Osteoblast (primary cell): ENCODE data around the gene MCRS1. TPM values are rescaled to one million over a fixed set of nuclear protein-coding genes. Genes with fewer than 3 reads are reported as not detected.

ENCODE experiments used
- DNase-seq: peaks from one replicate; pipeline ENCODE4 v3.0.0; 2011; ENCODE audit warnings: low spot score, mixed read lengths; ENCODE audit not compliant: insufficient read length; ENCODE audit errors: missing footprints
- H2AFZ ChIP-seq: 2 replicates; pipeline ENCODE4 v1.6.0; 2011; ENCODE audit warnings: mild to moderate bottlenecking, low read length
- H3K27ac ChIP-seq: 2 replicates; pipeline ENCODE4 v1.5.1; 2011; ENCODE audit warnings: mild to moderate bottlenecking, low read depth, low read length, moderate library complexity
- H3K27me3 ChIP-seq: 2 replicates; pipeline ENCODE4 v1.6.0; 2012; ENCODE audit warnings: mild to moderate bottlenecking, control low read depth, inconsistent platforms, low read length, moderate library complexity; ENCODE audit not compliant: insufficient read depth
- H3K36me3 ChIP-seq: 2 replicates; pipeline ENCODE4 v1.5.1; 2011; ENCODE audit warnings: mild to moderate bottlenecking, low read length, control low read depth, moderate library complexity; ENCODE audit not compliant: insufficient read depth
- H3K4me1 ChIP-seq: 2 replicates; pipeline ENCODE4 v1.5.1; 2011; ENCODE audit warnings: mild to moderate bottlenecking, low read length, control low read depth, moderate library complexity; ENCODE audit not compliant: insufficient read depth
- H3K4me2 ChIP-seq: 2 replicates; pipeline ENCODE4 v1.6.0; 2011; ENCODE audit warnings: mild to moderate bottlenecking, low read length; ENCODE audit not compliant: insufficient read depth
- H3K4me3 ChIP-seq: fragments of 200-600 bp; sonication (generic); 3 replicates; pipeline ENCODE4 v1.5.1; 2012; ENCODE audit warnings: mild to moderate bottlenecking, low read length, inconsistent platforms; ENCODE audit not compliant: insufficient read depth
- H3K79me2 ChIP-seq: 2 replicates; pipeline ENCODE4 v1.6.0; 2012; ENCODE audit warnings: mild to moderate bottlenecking, low read length, control low read depth, inconsistent platforms; ENCODE audit not compliant: insufficient read depth
- H3K9me3 ChIP-seq: 2 replicates; pipeline ENCODE4 v1.5.1; 2011; ENCODE audit warnings: low read depth, low read length, control low read depth
- H4K20me1 ChIP-seq: 2 replicates; pipeline ENCODE4 v1.6.0; 2012; ENCODE audit warnings: mild to moderate bottlenecking, low read length, control low read depth; ENCODE audit not compliant: insufficient read depth
- CTCF ChIP-seq: IDR thresholded peaks from 2 replicates; pipeline ENCODE4 v1.5.1; 2011; ENCODE audit warnings: mild to moderate bottlenecking, low read depth, low read length, moderate library complexity; ENCODE audit errors: extremely low read depth
- total RNA-seq: library from RNA; depleted of rRNA; stranded (reverse); fragments of >200 nt; gene quantifications from 2 replicates; pipeline ENCODE4 v1.2.3, GENCODE V29; 2012

Gene MCRS1
- total RNA-seq, 1 donor = 56.5 TPM

- Histone ChIP-seq H3K27me3 (no peaks in the 10 kb centered on the region), H3K4me2 (no peak overlapping the region), H3K4me1 (no peaks in the 10 kb centered on the region), H3K27ac (no peak overlapping the region), H3K36me3 (no peaks in the 10 kb centered on the region), H3K79me2 (no peaks in the 10 kb centered on the region), H3K9me3 (no peaks in the 10 kb centered on the region), H2AFZ (no peak overlapping the region), H3K4me3 (no peak overlapping the region), H4K20me1 (no peaks in the 10 kb centered on the region)
- DNase-seq = no peak
- TF ChIP-seq CTCF = no peak
Measured at GRCh38 chr12:49604856-49605255, 36.9 kb upstream of the MCRS1 start.

- Histone ChIP-seq H3K4me3 (no peak overlapping the region), H4K20me1 (no peaks in the 10 kb centered on the region), H3K36me3 (no peaks in the 10 kb centered on the region), H3K27ac (no peak overlapping the region), H3K4me2 (no peak overlapping the region), H3K4me1 (no peaks in the 10 kb centered on the region), H3K9me3 (no peaks in the 10 kb centered on the region), H2AFZ (no peak overlapping the region), H3K27me3 (no peaks in the 10 kb centered on the region), H3K79me2 (no peaks in the 10 kb centered on the region)
- no peak for TF ChIP-seq CTCF
- DNase-seq = no peak
Measured at GRCh38 chr12:49603721-49604120, 35.8 kb upstream of the MCRS1 start.

- no peaks in the 10 kb centered on the region for H3K79me2 ChIP-seq
- no peak overlapping the region for H3K27ac ChIP-seq
- no peak overlapping the region for H3K4me3 ChIP-seq
- DNase-seq = no peak
- H3K4me2 ChIP-seq = no peak overlapping the region
- H3K9me3 ChIP-seq = no peaks in the 10 kb centered on the region
- no peak overlapping the region for H2AFZ ChIP-seq
- no peaks in the 10 kb centered on the region for H3K4me1 ChIP-seq
- no peaks in the 10 kb centered on the region for H3K27me3 ChIP-seq
- peaks cover 3% of the 10 kb centered on the region for H3K36me3 ChIP-seq
- no peaks in the 10 kb centered on the region for H4K20me1 ChIP-seq
- TF ChIP-seq CTCF = no peak
Measured at GRCh38 chr12:49599961-49600360, 32.0 kb upstream of the MCRS1 start.

- no peaks in the 10 kb centered on the region for H3K4me1 ChIP-seq
- H3K4me2 ChIP-seq = no peak overlapping the region
- no peaks in the 10 kb centered on the region for H3K27me3 ChIP-seq
- H3K79me2 ChIP-seq = no peaks in the 10 kb centered on the region
- no peak overlapping the region for H2AFZ ChIP-seq
- DNase-seq = no peak
- no peak overlapping the region for H3K27ac ChIP-seq
- no peak overlapping the region for H3K4me3 ChIP-seq
- no peak for TF ChIP-seq CTCF
- H3K36me3 ChIP-seq = peaks cover 3% of the 10 kb centered on the region
- no peaks in the 10 kb centered on the region for H3K9me3 ChIP-seq
- no peaks in the 10 kb centered on the region for H4K20me1 ChIP-seq
Measured at GRCh38 chr12:49598527-49598926, 30.6 kb upstream of the MCRS1 start.
